Heart right ventricle (tissue), 16 donors: ENCODE measurements around the gene EFHB. TPM values are rescaled to one million over a fixed set of nuclear protein-coding genes. Genes with fewer than 3 reads are reported as not detected.
"Not testable (repeated sequence)": the region's sequence is repeated elsewhere in the genome, so short reads cannot be mapped to it uniquely, and the experiment has no call there.

Source experiments
- ATAC-seq, 8 donors: fragments of 200-7000 bp; cut with Tn5 transposase; one replicate each; pipeline ENCODE4 v1.9.1; 2020; ENCODE audit warnings: mild to moderate bottlenecking in 8 of 8, moderate library complexity in 8 of 8, moderate number of reproducible peaks in 1 of 8
- DNase-seq, 2 donors: peaks; one replicate each; pipeline ENCODE4 v3.0.0-alpha.2; 2020
- H3K27ac ChIP-seq, 10 donors: fragments of 200-600 bp; sonication (generic) in 2 of 10; one replicate each; pipeline versions ENCODE4 v1.5.0 to v1.8.0; 2020 to 2022; ENCODE audit warnings: mild to moderate bottlenecking in 3 of 10
- H3K27me3 ChIP-seq, 7 donors: fragments of 200-600 bp; one replicate each; pipeline ENCODE4 v1.8.0; 2021 to 2022; ENCODE audit warnings: mild to moderate bottlenecking in 2 of 7
- H3K36me3 ChIP-seq, 9 donors: fragments of 200-600 bp; sonication (generic) in 1 of 9; one replicate each; pipeline versions ENCODE4 v1.5.0 to v1.8.0; 2020 to 2022; ENCODE audit warnings: mild to moderate bottlenecking in 2 of 9
- H3K4me1 ChIP-seq, 9 donors: fragments of 200-600 bp; sonication (generic) in 1 of 9; one replicate each; pipeline versions ENCODE4 v1.5.0 to v1.8.0; 2020 to 2022; ENCODE audit warnings: mild to moderate bottlenecking in 4 of 9
- H3K4me3 ChIP-seq, 10 donors: fragments of 200-600 bp; sonication (generic) in 2 of 10; one replicate each; pipeline versions ENCODE4 v1.5.0 to v1.8.0; 2020 to 2022; ENCODE audit warnings: mild to moderate bottlenecking in 7 of 10, moderate library complexity in 2 of 10
- H3K9me3 ChIP-seq, 11 donors: fragments of 200-600 bp in 10 of 11; sonication (generic) in 2 of 11; one replicate each; pipeline versions ENCODE4 v1.5.0 to v1.8.0; 2013 to 2022; ENCODE audit warnings: mild to moderate bottlenecking in 2 of 11, control low read depth in 1 of 11, moderate library complexity in 1 of 11
- WGBS, 2 donors: extraction: QIAGEN DNeasy Blood & Tissue Kit; methylation state at CpG; one replicate each; pipeline ENCODE4 v1.1.7; 2013; ENCODE audit warnings: inconsistent platforms in 1 of 2; 5-methylcytosine and 5-hydroxymethylcytosine counted together
- intact Hi-C, 10 donors: fragments of 100-400 bp; cut with DNase I; formaldehyde crosslinking; loops; one replicate each; pipeline versions ENCODE4 v1.11.1 to v1.14.2; 2022
- polyA plus RNA-seq, 2 donors: library from polyadenylated mRNA; stranded (reverse); fragments of 200-250 nt; gene quantifications; one replicate each; pipeline ENCODE4 v1.2.3, GENCODE V29; 2013
- total RNA-seq, 10 donors: library from RNA; stranded (reverse); fragmentation: NEBNext Ultra II Directional in 3 of 10; extraction: Animal tissue kit (Norgen Biotek cat#: 25700) in 3 of 10; gene quantifications; one replicate each; pipeline versions ENCODE4 v1.2.1 to v1.2.4, GENCODE V29; 2021 to 2023
- TF ChIP-seq, protein P1 (sequence below), 9 donors: fragments of 200-600 bp; sonication (generic) in 2 of 9; IDR thresholded peaks; one replicate each; pipeline versions ENCODE4 v1.5.0 to v1.8.0; 2021 to 2022; ENCODE audit warnings: antibody characterized with exemption in 9 of 9, mild to moderate bottlenecking in 5 of 9, moderate library complexity in 1 of 9
- donor health status: Arrhythmogenic right ventricular cardiomyopathy.
- donor health status: ischemic (EF 13 %, LVEDD 7.1; RV severe dilation, severe dysfunction).
- donor health status: healthy with polysubstance abuse.
- donor health status: DM: no; HTN: yes; CAD: no.
- donor health status: DM: no; HTN: no; CAD: no.
- donor health status: ischemic (EF 25% LVEDD 6.9; RV normal size, moderate dysfunction).
- donor health status: ischemic (EF 25% LVEDD 5.7; RV mildly dilated, moderate dysfunction).
- donor health status: healthy.
- donor health status: DM: yes; HTN: yes; CAD: no.
- donor health status: Ischemic cardiomyopathy.
- donor health status: ischemic (EF 35%, LVEDD 5.7; RV mildly dilated, moderate dysfunction).
- donor health status: nonischemic (EF 11% LVEDD 7.7; RV severe dilation, severe dysfunction).
- donor health status: DM: yes; HTN: yes; CAD: no.
- donor health status: PGD.
- donor health status: ischemic (EF 29% LVEDD 5.4; RV normal size, mild dysfunction).
- donor health status: nonischemic (EF 23%, LVEDD 6.1; RV moderate dilation, normal function).

Gene EFHB
- total and polyA plus RNA-seq, 12 donors: 0.19 to 1.6 (median 0.64) TPM; not detected in 2

DNA sequence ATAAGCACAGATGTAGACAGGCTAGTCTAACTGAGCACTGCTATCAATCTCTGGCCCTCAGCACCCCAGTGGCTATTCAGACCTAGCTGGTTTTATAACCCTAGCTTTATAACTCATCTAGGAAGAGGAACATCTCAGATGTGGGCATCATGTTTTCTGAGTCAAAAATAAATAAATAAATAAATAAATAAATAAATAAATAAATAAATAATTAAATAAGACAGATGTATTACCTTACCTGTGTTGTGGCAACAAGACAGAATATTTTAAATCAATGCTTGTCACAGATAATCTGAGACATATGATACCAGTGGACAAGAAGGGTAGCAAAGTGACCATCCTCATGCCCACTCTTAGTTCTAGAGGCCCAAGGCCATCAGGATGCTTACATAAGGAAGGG lies 52.2 kb downstream of the EFHB start:
- DNase-seq: no peak
- intact Hi-C loops: loop anchor here in 1 of 10 donors (10.0 kb wide), 1 partner anchor 223 kb away; no protein-coding TSS in a partner anchor
- H3K36me3 ChIP-seq: no peaks in the 10 kb centered on the region
- H3K4me3 ChIP-seq: no peak overlapping the region
- H3K27me3 ChIP-seq: no peaks in the 10 kb centered on the region
- peaks cover 0 to 7% (median 0%) of the 10 kb centered on the region in 9 donors for H3K4me1 ChIP-seq
- H3K27ac ChIP-seq: no peak overlapping the region
- no peak for ATAC-seq
- no peaks in the 10 kb centered on the region for H3K9me3 ChIP-seq
- TF ChIP-seq, protein P1, sequence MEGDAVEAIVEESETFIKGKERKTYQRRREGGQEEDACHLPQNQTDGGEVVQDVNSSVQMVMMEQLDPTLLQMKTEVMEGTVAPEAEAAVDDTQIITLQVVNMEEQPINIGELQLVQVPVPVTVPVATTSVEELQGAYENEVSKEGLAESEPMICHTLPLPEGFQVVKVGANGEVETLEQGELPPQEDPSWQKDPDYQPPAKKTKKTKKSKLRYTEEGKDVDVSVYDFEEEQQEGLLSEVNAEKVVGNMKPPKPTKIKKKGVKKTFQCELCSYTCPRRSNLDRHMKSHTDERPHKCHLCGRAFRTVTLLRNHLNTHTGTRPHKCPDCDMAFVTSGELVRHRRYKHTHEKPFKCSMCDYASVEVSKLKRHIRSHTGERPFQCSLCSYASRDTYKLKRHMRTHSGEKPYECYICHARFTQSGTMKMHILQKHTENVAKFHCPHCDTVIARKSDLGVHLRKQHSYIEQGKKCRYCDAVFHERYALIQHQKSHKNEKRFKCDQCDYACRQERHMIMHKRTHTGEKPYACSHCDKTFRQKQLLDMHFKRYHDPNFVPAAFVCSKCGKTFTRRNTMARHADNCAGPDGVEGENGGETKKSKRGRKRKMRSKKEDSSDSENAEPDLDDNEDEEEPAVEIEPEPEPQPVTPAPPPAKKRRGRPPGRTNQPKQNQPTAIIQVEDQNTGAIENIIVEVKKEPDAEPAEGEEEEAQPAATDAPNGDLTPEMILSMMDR (IDR thresholded peaks at IDR 0.05): no peak

DNA sequence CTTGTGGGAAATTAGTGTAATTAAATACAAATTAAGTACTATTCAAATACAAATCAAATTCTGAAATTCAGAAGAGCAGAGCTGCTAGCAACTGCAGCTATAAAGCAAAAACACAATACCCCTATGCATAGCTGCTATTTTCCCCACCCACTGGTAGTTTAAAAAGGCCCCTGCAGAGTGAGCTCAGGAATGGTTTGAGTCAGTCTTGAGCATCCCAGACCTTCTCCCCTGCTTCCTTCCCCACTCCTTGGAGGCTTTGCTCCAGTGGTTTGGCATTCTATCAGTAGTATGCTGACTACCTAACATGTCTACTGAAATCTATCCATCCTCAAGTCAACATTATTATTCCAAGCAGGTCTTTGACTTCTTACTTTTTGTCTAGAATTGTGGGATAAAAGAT lies 53.0 kb downstream of the EFHB start:
- H3K27me3 ChIP-seq: no peaks in the 10 kb centered on the region
- peaks cover 0 to 7% (median 0%) of the 10 kb centered on the region in 9 donors for H3K4me1 ChIP-seq
- no peak for ATAC-seq
- no peaks in the 10 kb centered on the region for H3K9me3 ChIP-seq
- no peak overlapping the region for H3K4me3 ChIP-seq
- TF ChIP-seq, protein P1 (IDR thresholded peaks at IDR 0.05): no peak
- intact Hi-C loops: loop anchor here in 1 of 10 donors (10.0 kb wide), 1 partner anchor 224 kb away; no protein-coding TSS in a partner anchor
- no peak overlapping the region for H3K27ac ChIP-seq
- DNase-seq: no peak
- H3K36me3 ChIP-seq: no peaks in the 10 kb centered on the region

DNA sequence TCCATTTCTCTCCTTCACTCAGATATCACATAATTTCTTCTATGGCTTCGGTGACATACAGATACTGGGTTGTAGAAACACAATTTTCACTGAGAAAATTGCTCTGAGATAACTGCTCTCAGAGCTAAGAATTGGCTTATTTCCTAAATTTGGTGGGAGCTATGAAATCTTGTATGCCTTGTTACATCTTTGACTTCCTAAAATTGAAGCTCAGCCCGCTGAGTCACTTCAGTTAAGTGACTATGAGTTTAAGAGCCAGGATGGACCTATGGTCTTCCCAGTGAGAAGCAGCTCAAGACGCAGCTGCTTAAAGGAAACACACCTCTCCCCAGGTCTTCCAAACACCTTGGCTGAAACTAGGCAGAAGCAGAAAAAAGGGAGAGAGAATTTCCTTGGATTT lies 56.4 kb downstream of the EFHB start:
- ATAC-seq (no peak), DNase-seq (no peak)
- H3K4me3 ChIP-seq: no peak overlapping the region
- no peaks in the 10 kb centered on the region for H3K4me1 ChIP-seq
- intact Hi-C loops: no loop called here
- H3K36me3 ChIP-seq: no peaks in the 10 kb centered on the region
- no peak overlapping the region for H3K27ac ChIP-seq
- peaks cover 0 to 7% (median 0%) of the 10 kb centered on the region in 7 donors for H3K27me3 ChIP-seq
- WGBS, 2 donors: 69 to 76% methylated on average over 3 of the region's 3 CpGs
- H3K9me3 ChIP-seq: no peaks in the 10 kb centered on the region
- TF ChIP-seq, protein P1 (IDR thresholded peaks at IDR 0.05): no peak

DNA sequence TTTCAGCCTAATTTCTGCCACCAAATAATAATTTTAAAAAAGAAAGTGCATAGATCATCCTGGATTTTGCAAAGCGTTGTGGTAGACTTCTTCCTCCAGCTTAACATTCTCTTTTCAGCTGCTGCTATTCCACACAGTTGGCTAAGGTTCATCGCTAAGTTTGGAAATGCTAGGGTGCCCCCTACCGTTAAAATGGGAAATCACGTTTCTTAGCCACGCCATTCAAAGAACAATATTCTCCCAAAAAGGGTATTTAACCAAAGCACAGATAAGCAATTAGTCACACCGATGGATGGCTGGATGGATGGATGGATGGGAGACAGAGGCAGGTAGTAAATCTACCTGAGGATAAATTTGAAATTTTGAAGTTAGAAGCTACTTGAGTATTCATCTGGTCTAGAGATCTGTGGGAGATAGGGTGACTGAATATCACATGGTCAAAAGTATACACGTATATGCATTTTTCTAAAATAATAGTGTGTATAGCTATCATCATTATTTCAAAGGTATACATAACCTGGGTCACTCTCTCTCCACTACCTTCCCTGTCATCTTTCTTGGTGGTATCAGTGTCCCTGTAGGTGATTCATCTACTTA lies 67.2 kb downstream of the EFHB start:
- H3K4me1 ChIP-seq: peaks cover 0 to 6% (median 0%) of the 10 kb centered on the region in 9 donors
- TF ChIP-seq, protein P1 (IDR thresholded peaks at IDR 0.05): peak; percentile 61 to 81 (median 79)
- peaks cover 0 to 4% (median 0%) of the 10 kb centered on the region in 7 donors for H3K27me3 ChIP-seq
- no peak overlapping the region for H3K4me3 ChIP-seq
- no peak overlapping the region for H3K27ac ChIP-seq
- DNase-seq (peak in 1 of 2 donors; percentile 42), ATAC-seq (peak in 6 of 8 donors; percentile 38 to 73 (median 66))
- H3K36me3 ChIP-seq: no peaks in the 10 kb centered on the region
- H3K9me3 ChIP-seq: no peaks in the 10 kb centered on the region
- intact Hi-C loops: loop anchor here in 9 of 10 donors (2.0 to 10.0 kb wide), 6 partner anchors 518 to 822 kb away; no protein-coding TSS in a partner anchor
- 7 to 9% methylated on average over 7 of the region's 7 CpGs for WGBS, 2 donors

DNA sequence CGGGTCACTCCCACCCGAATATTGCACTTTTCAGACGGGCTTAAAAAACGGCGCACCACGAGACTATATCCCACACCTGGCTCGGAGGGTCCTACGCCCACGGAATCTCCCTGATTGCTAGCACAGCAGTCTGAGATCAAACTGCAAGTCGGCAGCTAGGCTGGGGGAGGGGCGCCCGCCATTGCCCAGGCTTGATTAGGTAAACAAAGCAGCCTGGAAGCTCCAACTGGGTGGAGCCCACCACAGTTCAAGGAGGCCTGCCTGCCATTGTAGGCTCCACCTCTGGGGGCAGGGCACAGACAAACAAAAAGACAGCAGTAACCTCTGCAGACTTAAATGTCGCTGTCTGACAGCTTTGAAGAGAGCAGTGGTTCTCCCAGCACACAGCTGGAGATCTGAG lies 78.7 kb downstream of the EFHB start:
- peaks cover 0 to 36% (median 0%) of the 10 kb centered on the region in 11 donors for H3K9me3 ChIP-seq
- H3K4me3 ChIP-seq, ATAC-seq, intact Hi-C loops, H3K27ac ChIP-seq, H3K27me3 ChIP-seq, H3K36me3 ChIP-seq, DNase-seq, H3K4me1 ChIP-seq: not testable (repeated sequence)
- 78% methylated on average over 12 to 13 of the region's 13 CpGs for WGBS, 2 donors

DNA sequence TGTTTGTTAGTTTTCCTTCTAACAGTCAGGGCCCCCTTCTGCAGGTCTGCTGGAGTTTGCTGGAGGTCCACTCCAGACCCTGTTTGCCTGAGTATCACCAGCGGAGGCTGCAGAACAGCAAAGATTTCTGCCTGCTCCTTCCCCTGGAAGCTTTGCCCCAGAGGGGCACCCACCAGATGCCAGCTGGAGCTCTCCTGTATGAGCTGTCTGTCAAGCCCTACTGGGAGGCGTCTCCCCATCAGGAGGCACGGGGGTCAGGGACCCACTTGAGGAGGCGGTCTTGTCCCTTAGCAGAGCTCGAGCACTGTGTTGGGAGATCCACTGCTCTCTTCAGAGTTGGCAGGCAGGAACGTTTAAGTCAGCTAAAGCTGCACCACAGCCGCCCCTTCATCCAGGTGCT lies 87.4 kb downstream of the EFHB start:
- H3K27ac ChIP-seq, ATAC-seq, H3K27me3 ChIP-seq, H3K4me3 ChIP-seq, H3K36me3 ChIP-seq, H3K4me1 ChIP-seq, DNase-seq: not testable (repeated sequence)
- intact Hi-C loops: loop anchor here in 1 of 10 donors (10.0 kb wide), 1 partner anchor 482 kb away; no protein-coding TSS in a partner anchor
- peaks cover 0 to 58% (median 14%) of the 10 kb centered on the region in 11 donors for H3K9me3 ChIP-seq
- 75 to 84% methylated on average over 7 of the region's 7 CpGs for WGBS, 2 donors
